CD14-positive monocyte (primary cell): ENCODE measurements around the gene ZCCHC17. TPM values are rescaled to one million over a fixed set of nuclear protein-coding genes. Genes with fewer than 3 reads are reported as not detected.
A peak's percentile ranks its signal among the peaks of the same experiment; 100 is the strongest.

Experiments used
- DNase-seq, 3 donors: peaks; one replicate each; pipeline ENCODE4 v3.0.0-alpha.2; 2011 to 2022
- H2AFZ ChIP-seq: 2 replicates; pipeline ENCODE4 v1.6.0; 2012; ENCODE audit warnings: mild to moderate bottlenecking, low read depth, low read length, inconsistent platforms; ENCODE audit not compliant: insufficient read depth, poor library complexity, severe bottlenecking
- H3K27ac ChIP-seq, 2 donors: 1 replicate in 1 of 2; 2 replicates in 1 of 2; pipeline ENCODE4 v1.5.1; 2012 to 2013; ENCODE audit warnings: low read length in 2 of 2, control low read depth in 1 of 2, inconsistent platforms in 1 of 2, low read depth in 1 of 2, mild to moderate bottlenecking in 1 of 2
- H3K27me3 ChIP-seq, 2 donors: one replicate each; pipeline versions ENCODE4 v1.6.0 to v1.6.1; 2011 to 2013; ENCODE audit warnings: low read length in 2 of 2; ENCODE audit not compliant: control insufficient read depth in 2 of 2, insufficient read depth in 2 of 2
- H3K36me3 ChIP-seq, 2 donors: replicated peaks in 1 of 2; 1 replicate in 1 of 2; 2 replicates in 1 of 2; pipeline versions ENCODE4 v1.5.1 to v1.6.1; 2012 to 2013; ENCODE audit warnings: low read length in 2 of 2, control low read depth in 1 of 2, inconsistent platforms in 1 of 2, mild to moderate bottlenecking in 1 of 2; ENCODE audit not compliant: insufficient read depth in 2 of 2, control insufficient read depth in 1 of 2
- H3K4me1 ChIP-seq, 2 donors: 1 replicate in 1 of 2; 2 replicates in 1 of 2; pipeline versions ENCODE4 v1.5.1 to v1.6.1; 2012 to 2013; ENCODE audit warnings: low read length in 2 of 2, control low read depth in 1 of 2, inconsistent platforms in 1 of 2, mild to moderate bottlenecking in 1 of 2, moderate library complexity in 1 of 2; ENCODE audit not compliant: insufficient read depth in 2 of 2, control insufficient read depth in 1 of 2
- H3K4me2 ChIP-seq: replicated peaks from 2 replicates; pipeline ENCODE3; 2012; ENCODE audit warnings: low read length, moderate library complexity, mild to moderate bottlenecking; ENCODE audit not compliant: poor library complexity, severe bottlenecking; ENCODE audit errors: extremely low read depth
- H3K4me3 ChIP-seq, 3 experiments: fragments of 200-600 bp in 1 of 3; sonication (generic) in 1 of 3; replicated peaks in 1 of 3; 1 replicate in 2 of 3; 2 replicates in 1 of 3; pipeline ENCODE4 v1.5.1; 2011 to 2013; ENCODE audit warnings: low read length in 3 of 3, mild to moderate bottlenecking in 3 of 3, control low read depth in 2 of 3, low read depth in 2 of 3, inconsistent platforms in 1 of 3, moderate library complexity in 1 of 3
- H3K79me2 ChIP-seq: 2 replicates; pipeline ENCODE4 v1.6.0; 2012; ENCODE audit warnings: mild to moderate bottlenecking, control low read depth, inconsistent platforms, low read length, moderate library complexity; ENCODE audit not compliant: insufficient read depth
- H3K9ac ChIP-seq: 2 replicates; pipeline ENCODE4 v1.6.0; 2017; ENCODE audit warnings: low read length, mild to moderate bottlenecking; ENCODE audit not compliant: insufficient read depth, poor library complexity, severe bottlenecking
- H3K9me3 ChIP-seq, 2 donors: replicated peaks in 1 of 2; 1 replicate in 1 of 2; 2 replicates in 1 of 2; pipeline versions ENCODE4 v1.5.1 to v1.6.1; 2012 to 2013; ENCODE audit warnings: low read length in 2 of 2, control low read depth in 1 of 2; ENCODE audit not compliant: control insufficient read depth in 1 of 2, insufficient read depth in 1 of 2
- H4K20me1 ChIP-seq: 2 replicates; pipeline ENCODE4 v1.6.0; 2012; ENCODE audit warnings: mild to moderate bottlenecking, low read length, control low read depth, moderate library complexity; ENCODE audit not compliant: insufficient read depth
- H3K27ac Mint-ChIP-seq, 7 donors: one replicate each; pipeline ENCODE4 v1.8.0; 2020; ENCODE audit warnings: mild to moderate bottlenecking in 7 of 7, mixed read lengths in 7 of 7, moderate library complexity in 6 of 7, inconsistent platforms in 2 of 7
- H3K27me3 Mint-ChIP-seq, 3 donors: one replicate each; pipeline ENCODE4 v1.8.0; 2021 to 2022; ENCODE audit warnings: low read depth in 3 of 3, mild to moderate bottlenecking in 3 of 3, mixed read lengths in 3 of 3, moderate library complexity in 3 of 3, inconsistent platforms in 1 of 3
- H3K36me3 Mint-ChIP-seq, 2 donors: one replicate each; pipeline ENCODE4 v1.8.0; 2020; ENCODE audit warnings: mixed read lengths in 2 of 2, inconsistent platforms in 1 of 2, mild to moderate bottlenecking in 1 of 2
- H3K4me1 Mint-ChIP-seq: one replicate; pipeline ENCODE4 v1.8.0; 2020; ENCODE audit warnings: mild to moderate bottlenecking, mixed read lengths
- H3K4me3 Mint-ChIP-seq, 2 donors: one replicate each; pipeline ENCODE4 v1.8.0; 2020; ENCODE audit warnings: mild to moderate bottlenecking in 2 of 2, mixed read lengths in 2 of 2, moderate library complexity in 1 of 2
- H3K9me3 Mint-ChIP-seq, 7 donors: one replicate each; pipeline ENCODE4 v1.8.0; 2020 to 2022; ENCODE audit warnings: mixed read lengths in 7 of 7, mild to moderate bottlenecking in 6 of 7, moderate library complexity in 6 of 7, inconsistent platforms in 2 of 7
- WGBS: methylation state at CpG from one replicate; pipeline ENCODE4 v1.1.5; 2013; ENCODE audit warnings: missing lambda C conversion rate; ENCODE audit not compliant: insufficient coverage; 5-methylcytosine and 5-hydroxymethylcytosine counted together
- intact Hi-C, 2 donors: fragments of 100-400 bp; cut with micrococcal nuclease; formaldehyde crosslinking; loops; one replicate each; pipeline versions ENCODE4 v1.15.0 to v1.15.1; 2023
- polyA minus RNA-seq: library from RNA; depleted of rRNA, polyadenylated mRNA; stranded (reverse); fragments of >200 nt; gene quantifications from 2 replicates; pipeline ENCODE4 v1.2.3, GENCODE V29; 2012
- polyA plus RNA-seq, 3 donors: library from polyadenylated mRNA; depleted of rRNA in 1 of 3; unstranded in 2 of 3; stranded (reverse) in 1 of 3; fragments of 300-500 nt in 2 of 3; fragments of >200 nt in 1 of 3; fragmentation: Illumina TruSeq in 2 of 3; gene quantifications; 1 replicate in 2 of 3; 2 replicates in 1 of 3; pipeline ENCODE4 v1.2.3, GENCODE V29; 2012 to 2021
- total RNA-seq, 12 experiments: library from RNA in 1 of 12; stranded (reverse) in 1 of 12; fragments of 120-200 nt in 1 of 12; gene quantifications; one replicate each; pipeline ENCODE4 v1.2.4 and lab custom pipeline; 2013 to 2026; ENCODE audit warnings: mixed read lengths in 6 of 12, inconsistent platforms in 1 of 12
- TF ChIP-seq, protein P1 (sequence below): fragments of 200-600 bp; IDR thresholded peaks from one replicate; pipeline ENCODE4 v1.8.0; 2022; ENCODE audit warnings: antibody characterized with exemption, mild to moderate bottlenecking

The ZCCHC17 gene, protein sequence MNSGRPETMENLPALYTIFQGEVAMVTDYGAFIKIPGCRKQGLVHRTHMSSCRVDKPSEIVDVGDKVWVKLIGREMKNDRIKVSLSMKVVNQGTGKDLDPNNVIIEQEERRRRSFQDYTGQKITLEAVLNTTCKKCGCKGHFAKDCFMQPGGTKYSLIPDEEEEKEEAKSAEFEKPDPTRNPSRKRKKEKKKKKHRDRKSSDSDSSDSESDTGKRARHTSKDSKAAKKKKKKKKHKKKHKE
- 29.2 TPM for total RNA-seq (2013)
- 10 to 100 TPM; 17.0 to 32.3 (median 29.3) TPM for polyA plus RNA-seq
- polyA minus RNA-seq: 6.7 and 10.0 TPM in 2 replicates
- total RNA-seq (lab: John Stamatoyannopoulos, UW): 3.9 to 18.7 (median 15.0) reads per million in 11 experiments

GRCh38 chr1:31296486-31297276 is at the start of gene ZCCHC17, which contains the start of gene SNRNP40:
ZCCHC17 (plus strand) TSS chr1:31297032; CDS start chr1:31310099, 13,067 bp downstream.
SNRNP40 (minus strand) TSS chr1:31296788; CDS start chr1:31296751, 37 bp downstream.
- no peaks in the 10 kb centered on the region for H3K27me3 Mint-ChIP-seq
- H3K4me1 ChIP-seq: peaks cover 23 to 30% of the 10 kb centered on the region in 2 donors
- peak within 1 kb of the TSS; percentile 82 for H3K4me2 ChIP-seq
- peak within 1 kb of the TSS; percentile 75 to 93 (median 87) for H3K4me3 ChIP-seq
- intact Hi-C loops: loop anchor here in 1 of 2 donors (10.0 kb wide), 1 partner anchor 488 kb away; no protein-coding TSS in a partner anchor
- no peaks in the 10 kb centered on the region for H4K20me1 ChIP-seq
- under 1% methylated on average over 52 of the region's 53 CpGs for WGBS
- peak within 1 kb of the TSS; percentile 89 for H2AFZ ChIP-seq
- peak; percentile 98 to 99 (median 98) for DNase-seq
- H3K27ac ChIP-seq: peak within 1 kb of the TSS; percentile 91 to 97
- H3K9me3 ChIP-seq: no peaks in the 10 kb centered on the region
- peak within 1 kb of the TSS in 3 of 7 donors; percentile 10 to 47 (median 12) for H3K27ac Mint-ChIP-seq
- H3K36me3 ChIP-seq: peaks cover 18 to 20% of the 10 kb centered on the region in 2 donors
- peaks cover 74% of the 10 kb centered on the region for H3K79me2 ChIP-seq
- H3K36me3 Mint-ChIP-seq: peaks cover 26 to 37% of the 10 kb centered on the region in 2 donors
- H3K4me3 Mint-ChIP-seq: no peak within 1 kb of the TSS
- no peaks in the 10 kb centered on the region for H3K27me3 ChIP-seq
- H3K4me1 Mint-ChIP-seq: peaks cover 11% of the 10 kb centered on the region
- peak within 1 kb of the TSS; percentile 95 for H3K9ac ChIP-seq
- H3K9me3 Mint-ChIP-seq: no peaks in the 10 kb centered on the region
- TF ChIP-seq, protein P1, sequence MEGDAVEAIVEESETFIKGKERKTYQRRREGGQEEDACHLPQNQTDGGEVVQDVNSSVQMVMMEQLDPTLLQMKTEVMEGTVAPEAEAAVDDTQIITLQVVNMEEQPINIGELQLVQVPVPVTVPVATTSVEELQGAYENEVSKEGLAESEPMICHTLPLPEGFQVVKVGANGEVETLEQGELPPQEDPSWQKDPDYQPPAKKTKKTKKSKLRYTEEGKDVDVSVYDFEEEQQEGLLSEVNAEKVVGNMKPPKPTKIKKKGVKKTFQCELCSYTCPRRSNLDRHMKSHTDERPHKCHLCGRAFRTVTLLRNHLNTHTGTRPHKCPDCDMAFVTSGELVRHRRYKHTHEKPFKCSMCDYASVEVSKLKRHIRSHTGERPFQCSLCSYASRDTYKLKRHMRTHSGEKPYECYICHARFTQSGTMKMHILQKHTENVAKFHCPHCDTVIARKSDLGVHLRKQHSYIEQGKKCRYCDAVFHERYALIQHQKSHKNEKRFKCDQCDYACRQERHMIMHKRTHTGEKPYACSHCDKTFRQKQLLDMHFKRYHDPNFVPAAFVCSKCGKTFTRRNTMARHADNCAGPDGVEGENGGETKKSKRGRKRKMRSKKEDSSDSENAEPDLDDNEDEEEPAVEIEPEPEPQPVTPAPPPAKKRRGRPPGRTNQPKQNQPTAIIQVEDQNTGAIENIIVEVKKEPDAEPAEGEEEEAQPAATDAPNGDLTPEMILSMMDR: no peak

- H3K27me3 Mint-ChIP-seq: peaks cover 3 to 5% (median 3%) of the 10 kb centered on the region in 3 donors
- Histone ChIP-seq H3K4me1 (no peaks in the 10 kb centered on the region), H3K27me3 (no peaks in the 10 kb centered on the region), H2AFZ (no peak overlapping the region), H3K36me3 (no peaks in the 10 kb centered on the region), H3K4me3 (no peak overlapping the region), H3K9ac (no peak overlapping the region), H3K4me2 (no peak overlapping the region), H3K27ac (no peak overlapping the region), H3K9me3 (no peaks in the 10 kb centered on the region), H3K79me2 (no peaks in the 10 kb centered on the region), H4K20me1 (no peaks in the 10 kb centered on the region)
- H3K9me3 Mint-ChIP-seq: no peaks in the 10 kb centered on the region
- intact Hi-C loops: no loop called here
- WGBS: 100% methylated on average over 2 of the region's 4 CpGs
- no peaks in the 10 kb centered on the region for H3K36me3 Mint-ChIP-seq
- no peak for DNase-seq
- peaks cover 7% of the 10 kb centered on the region for H3K4me1 Mint-ChIP-seq
- no peak overlapping the region for H3K4me3 Mint-ChIP-seq
- TF ChIP-seq, protein P1: no peak
- no peak overlapping the region for H3K27ac Mint-ChIP-seq
These were observed 48.6 kb upstream of the ZCCHC17 start for GRCh38 chr1:31248276-31248675.
